GF-D8 (cell line): ENCODE data around the gene KLHL26.

Experiments
- DNase-seq: peaks from one replicate; lab custom pipeline; 2025; lab: John Stamatoyannopoulos, UW

Gene KLHL26

DNA sequence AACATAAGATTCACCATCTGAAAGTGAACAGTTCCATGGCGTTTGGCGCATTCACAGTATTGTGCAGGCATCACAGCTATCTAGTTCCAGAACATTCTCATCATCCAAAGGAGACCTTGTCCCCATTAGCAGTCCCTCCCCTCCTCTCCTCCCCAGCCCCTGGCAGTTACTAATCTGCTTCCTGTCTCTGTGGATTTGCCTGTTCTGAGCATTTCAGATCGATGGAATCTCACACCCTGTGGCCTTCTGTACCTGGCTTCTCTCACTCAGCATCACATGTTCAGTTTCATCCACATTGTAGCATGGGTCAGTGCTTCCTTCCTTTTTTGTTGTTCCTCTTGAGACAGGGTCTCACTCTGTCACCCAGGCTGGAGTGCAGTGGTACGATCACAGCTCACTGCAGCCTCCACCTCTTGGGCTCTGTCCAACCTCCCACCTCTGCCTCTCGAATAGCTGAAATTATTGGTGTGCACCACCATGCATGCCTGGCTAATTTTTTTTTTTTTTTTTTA, 81.2 kb downstream of the KLHL26 start:
- no peak for DNase-seq

DNA sequence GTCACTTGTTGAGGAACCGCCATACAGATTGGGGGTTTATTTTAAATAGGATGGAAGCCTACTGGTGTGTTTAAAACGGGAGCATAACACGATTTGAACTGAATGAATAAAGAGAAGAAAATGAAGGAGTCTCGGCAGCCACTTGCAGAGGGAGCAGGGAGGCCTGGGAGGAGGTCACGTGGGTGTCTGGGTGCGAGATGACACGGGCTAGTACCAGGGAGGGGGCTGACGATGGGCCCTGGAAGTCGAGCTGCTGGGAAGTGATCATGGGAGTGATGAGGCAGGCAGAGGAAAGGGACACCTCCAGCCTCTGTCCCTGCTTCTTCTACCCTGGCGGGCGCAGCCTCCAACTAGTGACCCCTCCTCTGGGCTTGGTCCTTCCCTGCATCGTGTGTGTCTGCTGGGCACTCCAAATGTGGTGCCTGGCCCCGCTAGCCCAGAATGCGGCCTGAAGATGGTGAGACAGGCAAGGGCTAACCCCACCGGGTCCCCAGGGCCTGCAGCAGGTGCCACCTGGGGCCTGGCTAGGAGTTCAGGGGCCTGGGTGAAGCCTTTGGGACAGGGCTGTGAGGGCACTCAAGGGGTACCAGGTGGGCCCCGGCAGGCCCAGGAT, 82.1 kb downstream of the KLHL26 start:
- no peak for DNase-seq

DNA sequence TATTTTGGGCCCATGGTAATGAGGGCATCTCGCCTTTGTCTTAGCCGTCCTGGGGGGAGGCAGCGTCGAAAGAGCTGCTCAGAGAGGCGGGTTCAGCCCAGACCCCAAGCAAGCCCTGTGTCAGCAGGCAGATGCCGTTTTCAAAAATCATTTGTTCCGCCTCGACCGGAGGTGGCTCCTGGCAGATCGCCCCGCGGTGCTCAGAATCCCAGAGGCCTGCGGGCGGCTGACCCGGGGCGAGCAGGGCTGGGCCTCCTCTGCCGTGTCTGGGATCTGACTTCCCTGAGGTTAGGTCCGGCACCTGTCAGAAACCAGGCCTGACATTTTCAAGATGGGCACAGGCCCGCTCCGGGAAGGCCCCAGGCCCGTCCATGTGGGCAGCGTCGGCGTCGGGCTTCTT, 82.7 kb downstream of the KLHL26 start:
- DNase-seq = no peak
